Peyer's patch (tissue), 4 donors: ENCODE data around the gene SMTNL2. TPM values are rescaled to one million over a fixed set of nuclear protein-coding genes. Genes with fewer than 3 reads are reported as not detected.

Experiments
- DNase-seq, 3 donors: peaks; one replicate each; pipeline ENCODE4 v3.0.0-alpha.2; 2017 to 2019
- H3K27ac ChIP-seq, 4 donors: fragments of 200-600 bp; sonication (generic); one replicate each; pipeline ENCODE4 v1.5.1; 2016 to 2019
- H3K27me3 ChIP-seq, 2 donors: fragments of 200-600 bp; sonication (generic); one replicate each; pipeline ENCODE4 v1.5.1; 2019
- H3K36me3 ChIP-seq, 3 donors: fragments of 200-600 bp; sonication (generic); one replicate each; pipeline ENCODE4 v1.5.1; 2016 to 2019
- H3K4me1 ChIP-seq, 4 donors: fragments of 200-600 bp; sonication (generic); one replicate each; pipeline ENCODE4 v1.5.1; 2016 to 2019
- H3K4me3 ChIP-seq, 4 donors: fragments of 200-600 bp; sonication (generic); 1 replicate in 3 of 4; 2 replicates in 1 of 4; pipeline ENCODE4 v1.5.1; 2016 to 2019; ENCODE audit warnings: mild to moderate bottlenecking in 1 of 4
- H3K9me3 ChIP-seq, 4 donors: fragments of 200-600 bp; sonication (generic); one replicate each; pipeline ENCODE4 v1.5.1; 2016 to 2019; ENCODE audit warnings: mild to moderate bottlenecking in 1 of 4
- POLR2A ChIP-seq, 2 donors: fragments of 450-650 bp; IDR thresholded peaks; one replicate each; pipeline ENCODE4 v1.5.1; 2017; ENCODE audit warnings: antibody characterized with exemption in 2 of 2, mild to moderate bottlenecking in 2 of 2, moderate library complexity in 2 of 2
- total RNA-seq, 4 donors: library from RNA; depleted of rRNA; stranded (reverse); fragments of >200 nt; gene quantifications; one replicate each; pipeline ENCODE4 v1.1.0, GENCODE V29; 2016
- TF ChIP-seq, protein P1 (sequence below), 6 experiments: fragments of 450-650 bp in 4 of 6; fragments of 200-600 bp in 2 of 6; sonication (generic) in 1 of 6; IDR thresholded peaks; one replicate each; pipeline ENCODE4 v1.5.1; 2017 to 2019; ENCODE audit warnings: antibody characterized with exemption in 6 of 6, mild to moderate bottlenecking in 3 of 6, moderate library complexity in 1 of 6

Gene SMTNL2
- total RNA-seq, 4 donors from 2014 or later: 1.2 TPM; not detected in 3

DNA sequence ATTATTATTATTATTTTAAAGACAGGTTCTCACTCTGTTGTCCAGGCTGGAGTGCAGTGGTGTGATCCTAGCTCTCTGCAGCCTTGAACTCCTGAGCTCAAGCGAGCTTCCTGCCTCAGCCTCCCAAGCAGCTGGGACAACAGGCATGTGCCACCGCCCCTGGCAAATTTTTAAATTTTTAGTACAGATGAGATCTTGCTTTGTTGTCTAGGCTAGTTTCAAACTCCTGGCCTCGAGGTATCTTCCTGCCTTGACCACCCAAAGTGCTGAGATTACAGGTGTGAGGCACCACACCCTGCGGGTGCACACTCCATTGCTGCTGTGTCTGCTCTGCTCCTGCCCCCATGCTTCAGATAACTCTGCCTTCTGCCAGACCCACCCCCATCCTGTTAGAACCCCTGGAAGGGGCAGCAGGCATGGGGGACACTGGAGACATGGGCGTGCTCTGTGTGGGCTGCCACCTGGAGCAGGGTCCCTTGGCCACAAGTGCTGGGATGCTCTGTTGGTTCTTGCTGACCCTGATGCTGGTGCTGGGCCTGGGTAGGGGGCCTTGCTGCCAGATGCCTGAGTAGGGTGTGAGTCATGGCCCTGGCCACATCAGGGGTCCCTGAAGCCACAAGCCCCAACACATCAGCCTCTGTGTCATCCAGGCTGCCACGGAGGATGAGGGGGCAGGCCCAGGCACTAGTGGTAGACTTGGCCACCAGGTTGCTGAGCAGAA is 26.5 kb upstream of the SMTNL2 start:
- peaks cover 0 to 35% (median 10%) of the 10 kb centered on the region in 4 donors for H3K4me1 ChIP-seq
- H3K36me3 ChIP-seq: peaks cover 0 to 7% (median 0%) of the 10 kb centered on the region in 3 donors
- TF ChIP-seq POLR2A (IDR thresholded peaks at IDR 0.05): no peak
- TF ChIP-seq, protein P1, sequence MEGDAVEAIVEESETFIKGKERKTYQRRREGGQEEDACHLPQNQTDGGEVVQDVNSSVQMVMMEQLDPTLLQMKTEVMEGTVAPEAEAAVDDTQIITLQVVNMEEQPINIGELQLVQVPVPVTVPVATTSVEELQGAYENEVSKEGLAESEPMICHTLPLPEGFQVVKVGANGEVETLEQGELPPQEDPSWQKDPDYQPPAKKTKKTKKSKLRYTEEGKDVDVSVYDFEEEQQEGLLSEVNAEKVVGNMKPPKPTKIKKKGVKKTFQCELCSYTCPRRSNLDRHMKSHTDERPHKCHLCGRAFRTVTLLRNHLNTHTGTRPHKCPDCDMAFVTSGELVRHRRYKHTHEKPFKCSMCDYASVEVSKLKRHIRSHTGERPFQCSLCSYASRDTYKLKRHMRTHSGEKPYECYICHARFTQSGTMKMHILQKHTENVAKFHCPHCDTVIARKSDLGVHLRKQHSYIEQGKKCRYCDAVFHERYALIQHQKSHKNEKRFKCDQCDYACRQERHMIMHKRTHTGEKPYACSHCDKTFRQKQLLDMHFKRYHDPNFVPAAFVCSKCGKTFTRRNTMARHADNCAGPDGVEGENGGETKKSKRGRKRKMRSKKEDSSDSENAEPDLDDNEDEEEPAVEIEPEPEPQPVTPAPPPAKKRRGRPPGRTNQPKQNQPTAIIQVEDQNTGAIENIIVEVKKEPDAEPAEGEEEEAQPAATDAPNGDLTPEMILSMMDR (IDR thresholded peaks at IDR 0.05): no peak
- H3K9me3 ChIP-seq: no peaks in the 10 kb centered on the region
- no peak overlapping the region for H3K27ac ChIP-seq
- H3K4me3 ChIP-seq: no peak overlapping the region
- H3K27me3 ChIP-seq: no peaks in the 10 kb centered on the region
- DNase-seq: no peak

DNA sequence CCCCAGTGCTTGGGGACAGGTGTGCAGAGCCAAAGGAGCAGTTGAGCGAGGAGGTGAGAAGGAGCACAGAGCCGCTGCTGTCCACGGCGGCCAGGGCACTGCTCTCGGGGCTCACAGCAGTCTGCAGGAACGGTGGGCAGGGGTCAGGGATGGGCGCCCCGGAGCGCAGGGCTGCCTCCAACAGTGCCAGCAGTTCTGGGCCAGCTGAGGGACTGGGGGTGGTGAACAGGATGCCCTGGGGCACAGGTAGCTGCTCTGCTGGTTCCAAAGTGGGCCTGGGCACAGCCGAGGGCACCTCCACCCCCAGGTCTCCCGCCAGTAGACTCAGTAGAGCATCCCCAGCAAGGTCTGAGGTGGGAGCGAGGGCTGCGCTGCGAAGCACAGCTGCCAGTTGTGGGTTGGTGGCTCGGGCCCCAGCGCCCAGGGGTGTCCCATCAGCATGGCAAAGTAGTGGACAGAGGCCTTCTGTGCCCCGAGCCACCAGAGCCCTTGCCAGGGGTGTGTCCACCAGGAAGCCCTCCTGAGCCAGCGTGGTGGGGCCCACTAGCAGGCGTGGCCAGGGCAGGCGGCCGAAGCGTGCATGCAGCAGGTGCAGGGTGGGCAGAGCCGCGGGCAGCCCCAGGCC is 25.9 kb upstream of the SMTNL2 start:
- H3K27ac ChIP-seq: peak overlapping the region in 1 of 4 donors; percentile 84
- peak overlapping the region in 2 of 4 donors; percentile 45 to 52 for H3K4me3 ChIP-seq
- H3K4me1 ChIP-seq: peaks cover 0 to 35% (median 10%) of the 10 kb centered on the region in 4 donors

DNA sequence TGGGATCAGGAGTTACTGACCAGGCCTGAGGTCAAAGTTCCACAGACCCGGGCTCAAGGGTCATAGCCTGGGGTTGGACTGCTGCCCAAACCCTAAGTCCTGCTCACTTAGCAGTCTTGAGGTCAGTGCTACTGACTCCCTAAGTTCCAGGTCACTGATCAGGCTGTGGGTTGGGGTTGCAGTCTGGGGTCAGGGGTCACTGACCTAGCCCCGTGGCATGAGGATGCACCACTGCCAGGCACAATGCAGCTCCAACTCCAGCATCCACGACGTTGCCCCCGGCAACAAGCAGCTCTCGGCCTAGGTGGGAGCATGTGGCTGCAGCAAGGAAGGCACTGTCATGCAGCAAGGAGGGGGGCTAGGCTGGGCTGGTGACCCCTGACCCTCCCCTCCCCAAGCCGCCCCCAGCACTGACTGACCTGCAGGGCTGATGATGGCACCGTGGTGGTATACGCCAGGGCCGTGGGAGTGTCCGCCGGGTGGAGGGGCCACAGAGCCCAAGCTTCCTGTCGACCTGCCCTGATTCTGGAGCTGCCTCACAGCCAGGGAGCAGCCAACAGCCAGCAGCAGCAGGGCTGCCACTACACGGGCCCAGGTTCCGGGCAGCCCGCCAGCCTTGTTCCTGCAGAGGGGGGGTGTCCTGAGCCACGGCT is 25.1 kb upstream of the SMTNL2 start:
- Histone ChIP-seq H3K36me3 (no peaks in the 10 kb centered on the region), H3K4me1 (peaks cover 0 to 29% (median 7%) of the 10 kb centered on the region in 4 donors), H3K4me3 (peak overlapping the region in 2 of 4 donors; percentile 45 to 52), H3K9me3 (no peaks in the 10 kb centered on the region), H3K27ac (peak overlapping the region in 2 of 4 donors; percentile 81 to 84), H3K27me3 (no peaks in the 10 kb centered on the region)
- TF ChIP-seq POLR2A (IDR thresholded peaks at IDR 0.05): no peak
- TF ChIP-seq, protein P1 (IDR thresholded peaks at IDR 0.05): no peak
- DNase-seq: no peak

More for the DNA sequence above, 25.9 kb upstream of the SMTNL2 start:
- TF ChIP-seq POLR2A (IDR thresholded peaks at IDR 0.05): no peak
- TF ChIP-seq, protein P1 (IDR thresholded peaks at IDR 0.05): no peak
- Histone ChIP-seq H3K9me3 (no peaks in the 10 kb centered on the region), H3K27me3 (no peaks in the 10 kb centered on the region), H3K36me3 (no peaks in the 10 kb centered on the region)
- DNase-seq: no peak

DNA sequence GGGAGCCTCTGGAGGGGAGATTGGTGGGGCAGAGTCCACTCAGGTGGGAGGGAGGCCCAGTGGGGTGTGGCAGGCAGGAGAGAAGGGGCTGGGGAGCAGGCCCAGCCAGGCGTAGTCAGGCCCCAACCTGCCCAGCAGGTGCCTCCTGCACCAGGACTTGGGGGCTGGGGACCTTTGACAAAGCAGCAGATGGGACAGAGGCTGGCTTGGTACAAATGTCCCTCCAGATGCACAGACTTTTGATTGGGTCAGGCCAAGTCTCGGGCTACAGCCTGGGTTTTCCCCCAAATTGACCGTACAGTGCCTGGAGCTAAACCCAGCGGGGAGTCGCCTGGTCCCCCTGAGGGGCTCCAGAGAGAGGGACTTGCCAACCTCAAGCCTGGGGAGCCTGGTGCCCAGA is 24.4 kb upstream of the SMTNL2 start:
- Histone ChIP-seq H3K9me3 (no peaks in the 10 kb centered on the region), H3K4me1 (peaks cover 0 to 23% (median 4%) of the 10 kb centered on the region in 4 donors), H3K27me3 (no peaks in the 10 kb centered on the region), H3K27ac (peak overlapping the region in 3 of 4 donors; percentile 72 to 84 (median 81)), H3K4me3 (peak overlapping the region in 3 of 4 donors; percentile 22 to 52 (median 45)), H3K36me3 (no peaks in the 10 kb centered on the region)
- TF ChIP-seq, protein P1 (IDR thresholded peaks at IDR 0.05): no peak
- no peak for TF ChIP-seq POLR2A (IDR thresholded peaks at IDR 0.05)
- no peak for DNase-seq

DNA sequence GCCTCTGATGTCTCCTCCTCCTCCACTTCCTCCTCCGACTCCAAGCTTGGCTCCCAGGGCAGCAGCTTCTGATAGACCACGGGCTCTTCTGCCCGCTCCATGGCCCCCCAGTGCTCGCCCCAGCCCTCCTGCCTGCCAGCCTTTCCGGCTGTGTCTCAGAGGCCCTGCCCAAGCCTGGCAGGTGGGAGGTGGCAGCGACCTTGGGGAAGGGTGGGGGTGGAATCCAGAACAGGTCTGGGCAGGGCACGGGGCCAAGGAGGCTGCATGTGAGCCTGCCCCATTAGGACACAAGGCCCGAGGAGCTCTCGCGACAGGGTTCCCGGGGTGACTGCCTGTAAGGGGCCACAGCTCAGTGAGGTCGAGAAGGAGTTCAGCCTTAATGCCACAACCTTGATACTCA is 23.9 kb upstream of the SMTNL2 start, which contains the start of gene GGT6:
TSS of gene GGT6 (minus strand) at position 157 of the 400 bp plus-strand sequence. CDS start at position 101, 56 bp downstream.
- peak; percentile 58 to 62 for TF ChIP-seq POLR2A (IDR thresholded peaks at IDR 0.05)
- TF ChIP-seq, protein P1 (IDR thresholded peaks at IDR 0.05): no peak
- Histone ChIP-seq H3K27me3 (no peaks in the 10 kb centered on the region), H3K4me1 (peaks cover 0 to 25% (median 4%) of the 10 kb centered on the region in 4 donors), H3K27ac (peak within 1 kb of the TSS in 3 of 4 donors; percentile 72 to 84 (median 81)), H3K4me3 (peak within 1 kb of the TSS in 3 of 4 donors; percentile 22 to 52 (median 45)), H3K36me3 (no peaks in the 10 kb centered on the region), H3K9me3 (no peaks in the 10 kb centered on the region)
- DNase-seq: peak in 2 of 3 donors; percentile 84 to 87
